PFSK-1 (cell line): Measurements from ENCODE around the gene ADIG.

Experiments used
- FOXP2 ChIP-seq: optimal IDR thresholded peaks from 2 replicates; pipeline ENCODE3; 2011; ENCODE audit warnings: borderline replicate concordance, control low read depth, inconsistent platforms; ENCODE audit not compliant: insufficient read depth; ENCODE audit errors: extremely low read length, extremely low read depth
- POLR2AphosphoS5 ChIP-seq: IDR thresholded peaks from 2 replicates; pipeline ENCODE4 v1.6.1; 2012; ENCODE audit warnings: low read depth, mild to moderate bottlenecking, control low read depth, low read length, moderate library complexity
- SIN3A ChIP-seq: IDR thresholded peaks from 2 replicates; pipeline ENCODE4 v1.6.1; 2012; ENCODE audit warnings: mild to moderate bottlenecking, low read length, moderate library complexity, borderline replicate concordance; ENCODE audit not compliant: insufficient read depth
- TAF1 ChIP-seq: IDR thresholded peaks from 2 replicates; pipeline ENCODE4 v1.6.1; 2012; ENCODE audit warnings: low read length, control low read depth, borderline replicate concordance; ENCODE audit not compliant: insufficient read depth
- TF ChIP-seq, protein P1 (sequence below), 2 experiments: IDR thresholded peaks; 2 replicates each; pipeline versions ENCODE4 v1.6.1 to v1.8.0; 2011 to 2012; ENCODE audit warnings: low read depth in 2 of 2, low read length in 2 of 2, control low read depth in 1 of 2, inconsistent platforms in 1 of 2, mild to moderate bottlenecking in 1 of 2, moderate library complexity in 1 of 2; ENCODE audit not compliant: insufficient read depth in 1 of 2

The ADIG gene

DNA sequence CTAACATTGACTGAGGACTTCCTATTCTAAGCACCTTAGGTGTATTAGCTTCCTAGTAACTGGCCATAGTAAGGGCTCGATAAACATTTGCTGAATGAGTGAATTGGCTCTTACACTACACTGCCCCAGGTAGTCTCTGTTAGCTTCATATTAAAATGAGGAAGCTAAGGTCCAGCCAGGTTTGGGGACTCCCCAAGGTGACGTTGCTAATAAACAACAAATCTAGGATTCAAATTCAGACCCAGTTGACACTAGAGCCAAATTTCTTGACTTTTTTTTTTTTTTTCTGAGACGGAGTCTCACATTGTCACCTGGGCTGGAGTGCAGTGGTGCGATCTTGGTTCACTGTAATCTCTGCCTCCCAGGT, 36.8 kb downstream of the ADIG start:
- no peak for TF ChIP-seq POLR2AphosphoS5
- TF ChIP-seq TAF1 = no peak
- TF ChIP-seq FOXP2 = no peak
- TF ChIP-seq, protein P1, sequence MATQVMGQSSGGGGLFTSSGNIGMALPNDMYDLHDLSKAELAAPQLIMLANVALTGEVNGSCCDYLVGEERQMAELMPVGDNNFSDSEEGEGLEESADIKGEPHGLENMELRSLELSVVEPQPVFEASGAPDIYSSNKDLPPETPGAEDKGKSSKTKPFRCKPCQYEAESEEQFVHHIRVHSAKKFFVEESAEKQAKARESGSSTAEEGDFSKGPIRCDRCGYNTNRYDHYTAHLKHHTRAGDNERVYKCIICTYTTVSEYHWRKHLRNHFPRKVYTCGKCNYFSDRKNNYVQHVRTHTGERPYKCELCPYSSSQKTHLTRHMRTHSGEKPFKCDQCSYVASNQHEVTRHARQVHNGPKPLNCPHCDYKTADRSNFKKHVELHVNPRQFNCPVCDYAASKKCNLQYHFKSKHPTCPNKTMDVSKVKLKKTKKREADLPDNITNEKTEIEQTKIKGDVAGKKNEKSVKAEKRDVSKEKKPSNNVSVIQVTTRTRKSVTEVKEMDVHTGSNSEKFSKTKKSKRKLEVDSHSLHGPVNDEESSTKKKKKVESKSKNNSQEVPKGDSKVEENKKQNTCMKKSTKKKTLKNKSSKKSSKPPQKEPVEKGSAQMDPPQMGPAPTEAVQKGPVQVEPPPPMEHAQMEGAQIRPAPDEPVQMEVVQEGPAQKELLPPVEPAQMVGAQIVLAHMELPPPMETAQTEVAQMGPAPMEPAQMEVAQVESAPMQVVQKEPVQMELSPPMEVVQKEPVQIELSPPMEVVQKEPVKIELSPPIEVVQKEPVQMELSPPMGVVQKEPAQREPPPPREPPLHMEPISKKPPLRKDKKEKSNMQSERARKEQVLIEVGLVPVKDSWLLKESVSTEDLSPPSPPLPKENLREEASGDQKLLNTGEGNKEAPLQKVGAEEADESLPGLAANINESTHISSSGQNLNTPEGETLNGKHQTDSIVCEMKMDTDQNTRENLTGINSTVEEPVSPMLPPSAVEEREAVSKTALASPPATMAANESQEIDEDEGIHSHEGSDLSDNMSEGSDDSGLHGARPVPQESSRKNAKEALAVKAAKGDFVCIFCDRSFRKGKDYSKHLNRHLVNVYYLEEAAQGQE (IDR thresholded peaks at IDR 0.05; ENCODE audit: insufficient read depth in 1 of 2, low read depth in 2 of 2, low read length in 2 of 2) = no peak
- TF ChIP-seq SIN3A = no peak

DNA sequence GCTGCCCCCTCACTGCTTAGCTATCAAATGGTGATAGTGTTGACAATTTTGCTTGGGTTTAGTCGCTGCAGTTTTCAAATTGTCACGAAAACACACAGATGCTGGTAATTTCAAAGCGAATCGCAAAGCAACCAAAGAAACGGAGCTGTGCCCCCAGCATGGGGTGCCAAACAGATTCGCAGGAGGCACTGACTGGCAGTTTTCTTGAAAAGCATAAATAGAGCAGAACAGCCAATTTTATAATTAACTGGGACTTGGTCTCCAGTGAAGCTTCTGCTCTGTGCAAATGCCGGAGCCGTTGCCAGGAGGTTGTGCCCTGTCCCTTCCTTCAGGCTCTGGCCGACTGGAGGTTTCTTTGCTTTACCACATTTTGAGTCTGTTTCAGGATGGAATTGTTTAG, 39.4 kb downstream of the ADIG start:
- no peak for TF ChIP-seq TAF1

DNA sequence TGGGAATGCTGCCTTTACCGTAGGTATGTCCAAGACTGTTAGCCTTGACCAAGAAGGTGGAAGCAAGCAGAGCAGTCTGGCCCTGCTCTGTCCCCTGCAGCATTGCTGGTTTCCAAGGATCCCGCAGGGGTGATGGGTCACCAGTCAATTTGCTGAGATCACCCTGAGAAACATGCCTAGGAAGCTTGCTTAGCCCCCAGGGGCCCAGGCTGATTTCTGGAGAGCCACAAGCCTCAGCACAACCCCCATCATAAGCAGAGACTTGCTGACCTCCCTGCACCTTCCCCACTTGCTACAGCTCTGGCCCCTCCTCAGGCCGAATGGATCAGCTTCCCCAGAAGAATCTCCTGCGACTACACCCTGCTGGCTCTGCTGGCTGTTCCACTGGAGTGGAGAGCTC, 42.1 kb downstream of the ADIG start:
- TF ChIP-seq POLR2AphosphoS5 (no peak), FOXP2 (no peak), TAF1 (no peak), SIN3A (no peak)
- TF ChIP-seq, protein P1 (IDR thresholded peaks at IDR 0.05; ENCODE audit: insufficient read depth in 1 of 2, low read depth in 2 of 2, low read length in 2 of 2) = no peak

DNA sequence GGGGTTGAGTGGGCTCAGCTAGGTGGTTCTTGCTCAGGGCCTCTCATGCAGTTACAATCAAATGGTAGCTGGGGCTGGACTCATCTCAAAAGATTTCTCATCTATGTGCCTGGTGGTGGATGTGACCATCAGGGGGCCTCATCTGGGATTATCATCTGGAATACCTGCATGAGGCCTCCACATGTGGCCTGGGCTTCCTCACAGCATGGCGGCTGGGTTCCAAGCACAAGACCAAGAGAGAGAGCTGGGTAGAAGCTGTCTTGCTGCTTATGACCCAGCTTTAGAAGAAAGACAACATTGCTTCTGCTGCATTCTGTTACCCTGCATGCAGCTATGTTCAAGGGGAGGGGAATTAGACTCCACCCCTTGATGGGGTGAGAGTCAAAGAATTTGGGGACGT, 43.1 kb downstream of the ADIG start:
- TF ChIP-seq POLR2AphosphoS5 (no peak), TAF1 (no peak), FOXP2 (no peak), SIN3A (no peak)
- TF ChIP-seq, protein P1 (IDR thresholded peaks at IDR 0.05; ENCODE audit: insufficient read depth in 1 of 2, low read depth in 2 of 2, low read length in 2 of 2) = no peak

DNA sequence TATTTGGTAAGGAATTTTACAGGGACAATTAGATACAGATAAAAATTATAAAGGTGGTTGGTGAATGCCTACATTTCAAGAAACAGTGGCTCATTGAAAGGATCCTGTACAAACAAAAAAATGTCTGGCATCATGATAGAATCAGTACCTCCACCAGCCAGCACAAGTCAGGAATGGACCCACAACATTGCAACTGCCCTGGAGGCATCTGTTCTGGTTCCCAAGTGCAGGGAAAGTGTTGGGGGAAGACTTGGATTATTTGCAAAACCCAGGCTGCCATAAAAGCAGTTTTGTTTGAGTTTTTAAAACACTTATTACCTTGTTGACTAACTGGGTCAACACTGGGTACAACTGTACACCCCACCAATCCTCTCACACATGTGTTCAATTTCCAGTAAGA, 44.9 kb downstream of the ADIG start:
- TF ChIP-seq, protein P1 (IDR thresholded peaks at IDR 0.05; ENCODE audit: insufficient read depth in 1 of 2, low read depth in 2 of 2, low read length in 2 of 2) = no peak
- TF ChIP-seq FOXP2 (no peak), TAF1 (no peak), POLR2AphosphoS5 (no peak), SIN3A (no peak)
